HEK293 (cell line): ENCODE data around the gene TASP1.

ENCODE experiments used
- ATF2 ChIP-seq: fragments of 450-650 bp; formaldehyde crosslinking; IDR thresholded peaks from 2 replicates; pipeline ENCODE4 v1.5.1; 2016; ENCODE audit warnings: missing biosample characterization, missing genetic modification characterization, low read depth
- MEIS1 ChIP-seq: sonication (generic); formaldehyde crosslinking; IDR thresholded peaks from 2 replicates; pipeline ENCODE4 v1.8.1; 2022; ENCODE audit warnings: missing genetic modification reagents, mild to moderate bottlenecking, borderline replicate concordance
- REST ChIP-seq: fragments of 450-650 bp; formaldehyde crosslinking; IDR thresholded peaks from 2 replicates; pipeline ENCODE4 v1.5.1; 2016; ENCODE audit warnings: missing biosample characterization, missing genetic modification characterization
- ZBTB11 ChIP-seq: fragments of 450-650 bp; formaldehyde crosslinking; conservative IDR thresholded peaks from 2 replicates; pipeline ENCODE4 v1.5.1; 2016; ENCODE audit warnings: low read depth, missing biosample characterization, missing genetic modification characterization
- ZNF121 ChIP-seq: fragments of 450-650 bp; formaldehyde crosslinking; IDR thresholded peaks from 2 replicates; pipeline ENCODE4 v1.5.1; 2016; ENCODE audit warnings: missing biosample characterization, missing genetic modification characterization
- ZNF133 ChIP-seq: fragments of 450-650 bp; formaldehyde crosslinking; IDR thresholded peaks from 2 replicates; pipeline ENCODE4 v1.5.1; 2016; ENCODE audit warnings: missing biosample characterization, missing genetic modification characterization
- ZNF16 ChIP-seq: fragments of 450-650 bp; formaldehyde crosslinking; IDR thresholded peaks from 2 replicates; pipeline ENCODE4 v1.5.1; 2016; ENCODE audit warnings: low read depth, missing biosample characterization, missing genetic modification characterization
- ZNF274 ChIP-seq, 2 experiments: fragments of 200-500 bp in 1 of 2; fragments of 450-650 bp in 1 of 2; sonication (Bioruptor generic) in 1 of 2; formaldehyde crosslinking in 1 of 2; IDR thresholded peaks; 2 replicates each; pipeline versions ENCODE4 v1.5.1 to v1.6.1; 2014 to 2016; ENCODE audit warnings: borderline replicate concordance in 1 of 2, inconsistent platforms in 1 of 2, low read length in 1 of 2, missing biosample characterization in 1 of 2, missing genetic modification characterization in 1 of 2
- ZNF768 ChIP-seq: fragments of 450-650 bp; formaldehyde crosslinking; IDR thresholded peaks from 2 replicates; pipeline ENCODE4 v1.5.1; 2018; ENCODE audit warnings: missing biosample characterization, mild to moderate bottlenecking, missing genetic modification characterization
- TF ChIP-seq, protein P1 (sequence below): fragments of 450-650 bp; formaldehyde crosslinking; IDR thresholded peaks from 2 replicates; pipeline ENCODE4 v1.5.1; 2016; ENCODE audit warnings: missing biosample characterization, missing genetic modification characterization
- TF ChIP-seq, protein P2 (sequence below): fragments of 450-650 bp; formaldehyde crosslinking; IDR thresholded peaks from 2 replicates; pipeline ENCODE4 v1.5.1; 2016; ENCODE audit warnings: missing biosample characterization, missing genetic modification characterization
- TF ChIP-seq, protein P3 (sequence below): IDR thresholded peaks from 2 replicates; pipeline ENCODE4 v1.6.1; 2011; ENCODE audit warnings: mild to moderate bottlenecking, low read depth, low read length, borderline replicate concordance
- TF ChIP-seq, protein P4 (sequence below): sonication (generic); formaldehyde crosslinking; IDR thresholded peaks from 2 replicates; pipeline ENCODE4 v1.8.1; 2022; ENCODE audit warnings: mild to moderate bottlenecking, moderate library complexity, missing genetic modification reagents

- no peak for TF ChIP-seq MEIS1 (CRISPR knock-in tag)
- no peak for TF ChIP-seq ZNF768 (tag by site-specific recombination)
- TF ChIP-seq ZNF16 (tag by site-specific recombination), result no peak
- TF ChIP-seq, protein P1, sequence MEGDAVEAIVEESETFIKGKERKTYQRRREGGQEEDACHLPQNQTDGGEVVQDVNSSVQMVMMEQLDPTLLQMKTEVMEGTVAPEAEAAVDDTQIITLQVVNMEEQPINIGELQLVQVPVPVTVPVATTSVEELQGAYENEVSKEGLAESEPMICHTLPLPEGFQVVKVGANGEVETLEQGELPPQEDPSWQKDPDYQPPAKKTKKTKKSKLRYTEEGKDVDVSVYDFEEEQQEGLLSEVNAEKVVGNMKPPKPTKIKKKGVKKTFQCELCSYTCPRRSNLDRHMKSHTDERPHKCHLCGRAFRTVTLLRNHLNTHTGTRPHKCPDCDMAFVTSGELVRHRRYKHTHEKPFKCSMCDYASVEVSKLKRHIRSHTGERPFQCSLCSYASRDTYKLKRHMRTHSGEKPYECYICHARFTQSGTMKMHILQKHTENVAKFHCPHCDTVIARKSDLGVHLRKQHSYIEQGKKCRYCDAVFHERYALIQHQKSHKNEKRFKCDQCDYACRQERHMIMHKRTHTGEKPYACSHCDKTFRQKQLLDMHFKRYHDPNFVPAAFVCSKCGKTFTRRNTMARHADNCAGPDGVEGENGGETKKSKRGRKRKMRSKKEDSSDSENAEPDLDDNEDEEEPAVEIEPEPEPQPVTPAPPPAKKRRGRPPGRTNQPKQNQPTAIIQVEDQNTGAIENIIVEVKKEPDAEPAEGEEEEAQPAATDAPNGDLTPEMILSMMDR (tag by site-specific recombination), result no peak
- no peak for TF ChIP-seq ZNF121 (tag by site-specific recombination)
- no peak for TF ChIP-seq REST (tag by site-specific recombination)
- no peak for TF ChIP-seq ATF2 (tag by site-specific recombination)
- no peak for TF ChIP-seq ZNF133 (tag by site-specific recombination)
- TF ChIP-seq, protein P2, sequence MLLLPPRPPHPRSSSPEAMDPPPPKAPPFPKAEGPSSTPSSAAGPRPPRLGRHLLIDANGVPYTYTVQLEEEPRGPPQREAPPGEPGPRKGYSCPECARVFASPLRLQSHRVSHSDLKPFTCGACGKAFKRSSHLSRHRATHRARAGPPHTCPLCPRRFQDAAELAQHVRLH (tag by site-specific recombination), result no peak
- no peak for TF ChIP-seq ZNF274 (IDR thresholded peaks at IDR 0.05; ENCODE audit: low read length)
- no peak for TF ChIP-seq ZNF274 (tag by site-specific recombination; IDR thresholded peaks at IDR 0.05; ENCODE audit: borderline replicate concordance)
- TF ChIP-seq, protein P3, sequence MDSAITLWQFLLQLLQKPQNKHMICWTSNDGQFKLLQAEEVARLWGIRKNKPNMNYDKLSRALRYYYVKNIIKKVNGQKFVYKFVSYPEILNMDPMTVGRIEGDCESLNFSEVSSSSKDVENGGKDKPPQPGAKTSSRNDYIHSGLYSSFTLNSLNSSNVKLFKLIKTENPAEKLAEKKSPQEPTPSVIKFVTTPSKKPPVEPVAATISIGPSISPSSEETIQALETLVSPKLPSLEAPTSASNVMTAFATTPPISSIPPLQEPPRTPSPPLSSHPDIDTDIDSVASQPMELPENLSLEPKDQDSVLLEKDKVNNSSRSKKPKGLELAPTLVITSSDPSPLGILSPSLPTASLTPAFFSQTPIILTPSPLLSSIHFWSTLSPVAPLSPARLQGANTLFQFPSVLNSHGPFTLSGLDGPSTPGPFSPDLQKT, result no peak
- TF ChIP-seq, protein P4, sequence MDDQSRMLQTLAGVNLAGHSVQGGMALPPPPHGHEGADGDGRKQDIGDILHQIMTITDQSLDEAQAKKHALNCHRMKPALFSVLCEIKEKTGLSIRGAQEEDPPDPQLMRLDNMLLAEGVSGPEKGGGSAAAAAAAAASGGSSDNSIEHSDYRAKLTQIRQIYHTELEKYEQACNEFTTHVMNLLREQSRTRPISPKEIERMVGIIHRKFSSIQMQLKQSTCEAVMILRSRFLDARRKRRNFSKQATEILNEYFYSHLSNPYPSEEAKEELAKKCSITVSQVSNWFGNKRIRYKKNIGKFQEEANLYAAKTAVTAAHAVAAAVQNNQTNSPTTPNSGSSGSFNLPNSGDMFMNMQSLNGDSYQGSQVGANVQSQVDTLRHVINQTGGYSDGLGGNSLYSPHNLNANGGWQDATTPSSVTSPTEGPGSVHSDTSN (CRISPR knock-in tag), result no peak
- TF ChIP-seq ZBTB11 (tag by site-specific recombination), result no peak
These were observed 296.9 kb downstream of the TASP1 start for GRCh38 chr20:13341737-13342393.
